SU-DHL-6 (cell line): ENCODE measurements around the gene C1QB.

ENCODE experiments used
- H2AFZ ChIP-seq: fragments of 200-600 bp; sonication (generic); 2 replicates; pipeline ENCODE4 v1.6.1; 2014; ENCODE audit warnings: low read depth, mild to moderate bottlenecking, moderate library complexity, mixed read lengths, antibody characterized with exemption, low read length; ENCODE audit not compliant: severe bottlenecking
- H3F3A ChIP-seq: fragments of 200-600 bp; shearing (Covaris generic); 2 replicates; pipeline ENCODE4 v1.6.0; 2016; ENCODE audit warnings: antibody characterized with exemption, mild to moderate bottlenecking; ENCODE audit not compliant: insufficient read depth
- H3K27ac ChIP-seq: fragments of 200-600 bp; sonication (generic); 2 replicates; pipeline ENCODE4 v1.5.1; 2016; ENCODE audit warnings: low read depth, mild to moderate bottlenecking, low read length, moderate library complexity, mixed read lengths
- H3K27me3 ChIP-seq: fragments of 200-600 bp; sonication (generic), shearing (Covaris generic); 2 replicates; pipeline ENCODE4 v1.6.0; 2014; ENCODE audit warnings: mild to moderate bottlenecking, low read length
- H3K36me3 ChIP-seq: fragments of 200-600 bp; sonication (generic); 2 replicates; pipeline ENCODE4 v1.6.1; 2014; ENCODE audit warnings: mild to moderate bottlenecking, low read length, mixed read lengths
- H3K4me2 ChIP-seq: fragments of 300-600, 200-600 bp; shearing (Covaris generic), sonication (generic); 2 replicates; pipeline ENCODE4 v1.6.0; 2014; ENCODE audit warnings: low read length, low read depth, mild to moderate bottlenecking; ENCODE audit not compliant: poor library complexity, severe bottlenecking
- H3K4me3 ChIP-seq: fragments of 200-600 bp; sonication (generic); 2 replicates; pipeline ENCODE4 v1.5.1; 2014; ENCODE audit warnings: antibody characterized with exemption, low read length, mild to moderate bottlenecking, mixed read lengths; ENCODE audit not compliant: insufficient read depth, poor library complexity, severe bottlenecking
- H3K79me2 ChIP-seq: fragments of 200-600 bp; sonication (generic); 2 replicates; pipeline ENCODE4 v1.6.1; 2014; ENCODE audit warnings: mild to moderate bottlenecking, low read length, moderate library complexity; ENCODE audit not compliant: insufficient read depth
- H3K9ac ChIP-seq: fragments of 200-600 bp; sonication (generic); 2 replicates; pipeline ENCODE4 v1.7.0; 2014; ENCODE audit warnings: mild to moderate bottlenecking, low read length
- H3K9me2 ChIP-seq: fragments of 200-600 bp; sonication (generic); replicated peaks from 2 replicates; pipeline ENCODE4 v1.6.1; 2014; ENCODE audit warnings: low read length; ENCODE audit not compliant: insufficient read depth
- H3K9me3 ChIP-seq: fragments of 200-600 bp; sonication (generic); 2 replicates; pipeline ENCODE4 v1.6.1; 2014; ENCODE audit warnings: low read length, mixed read lengths; ENCODE audit not compliant: insufficient read depth
- H4K20me1 ChIP-seq: fragments of 200-600 bp; sonication (generic); 2 replicates; pipeline ENCODE4 v1.6.1; 2014; ENCODE audit warnings: low read depth, mild to moderate bottlenecking, antibody characterized with exemption, low read length, moderate library complexity, mixed read lengths
- CTCF ChIP-seq: fragments of 200-600 bp; sonication (generic); IDR thresholded peaks from one replicate; pipeline ENCODE4 v1.5.1; 2017; ENCODE audit warnings: antibody characterized with exemption, mild to moderate bottlenecking, low read length, moderate library complexity; ENCODE audit not compliant: insufficient read depth, poor library complexity, severe bottlenecking
- EZH2phosphoT487 ChIP-seq: fragments of 200-600 bp; sonication (generic), shearing (Covaris generic); conservative IDR thresholded peaks from 2 replicates; pipeline ENCODE4 v1.6.1; 2018; ENCODE audit warnings: mild to moderate bottlenecking, antibody characterized with exemption, low read length, moderate library complexity, mixed read lengths

Gene C1QB

GRCh38 chr1:22654692-22655091 is 1.7 kb downstream of the C1QB start:
- no peak for TF ChIP-seq CTCF
- TF ChIP-seq EZH2phosphoT487: no peak
- Histone ChIP-seq H3K27ac (no peak overlapping the region), H3K9ac (no peak overlapping the region)

GRCh38 chr1:22658385-22659163 is 5.5 kb downstream of the C1QB start:
- Histone ChIP-seq H3K79me2 (no peaks in the 10 kb centered on the region), H4K20me1 (no peaks in the 10 kb centered on the region), H3K36me3 (no peaks in the 10 kb centered on the region), H3K9ac (no peak overlapping the region), H3K9me2 (no peaks in the 10 kb centered on the region), H3K9me3 (no peaks in the 10 kb centered on the region), H3K27me3 (no peaks in the 10 kb centered on the region), H3K27ac (no peak overlapping the region), H3F3A (no peaks in the 10 kb centered on the region), H2AFZ (no peak overlapping the region), H3K4me3 (no peak overlapping the region), H3K4me2 (no peak overlapping the region)
- TF ChIP-seq CTCF: peak; percentile 41
- TF ChIP-seq EZH2phosphoT487: no peak

More at GRCh38 chr1:22654692-22655091, 1.7 kb downstream of the C1QB start:
- H3F3A ChIP-seq: no peaks in the 10 kb centered on the region
- H2AFZ ChIP-seq: no peak overlapping the region
- no peaks in the 10 kb centered on the region for H4K20me1 ChIP-seq
- no peaks in the 10 kb centered on the region for H3K9me3 ChIP-seq
- H3K27me3 ChIP-seq: no peaks in the 10 kb centered on the region
- H3K9me2 ChIP-seq: no peaks in the 10 kb centered on the region
- no peaks in the 10 kb centered on the region for H3K36me3 ChIP-seq
- no peaks in the 10 kb centered on the region for H3K79me2 ChIP-seq
- no peak overlapping the region for H3K4me3 ChIP-seq
- no peak overlapping the region for H3K4me2 ChIP-seq

- Histone ChIP-seq H3K4me3 (no peak overlapping the region), H2AFZ (no peak overlapping the region), H3K9me2 (no peaks in the 10 kb centered on the region), H4K20me1 (no peaks in the 10 kb centered on the region), H3K4me2 (no peak overlapping the region), H3K27ac (no peak overlapping the region), H3K79me2 (no peaks in the 10 kb centered on the region), H3K9me3 (no peaks in the 10 kb centered on the region), H3K27me3 (no peaks in the 10 kb centered on the region), H3F3A (no peaks in the 10 kb centered on the region), H3K36me3 (no peaks in the 10 kb centered on the region), H3K9ac (no peak overlapping the region)
- TF ChIP-seq CTCF (no peak), EZH2phosphoT487 (no peak)
These were observed 7.7 kb downstream of the C1QB start for GRCh38 chr1:22660716-22661241.
